GM19240 (cell line): Measurements from ENCODE around the gene PLAU.
"Not testable (repeated sequence)": the region's sequence is repeated elsewhere in the genome, so short reads cannot be mapped to it uniquely, and the experiment has no call there.

Experiments
- DNase-seq: peaks from one replicate; pipeline ENCODE4 v3.0.0; 2011; ENCODE audit warnings: low spot score; ENCODE audit not compliant: insufficient read length

PLAU gene

DNA sequence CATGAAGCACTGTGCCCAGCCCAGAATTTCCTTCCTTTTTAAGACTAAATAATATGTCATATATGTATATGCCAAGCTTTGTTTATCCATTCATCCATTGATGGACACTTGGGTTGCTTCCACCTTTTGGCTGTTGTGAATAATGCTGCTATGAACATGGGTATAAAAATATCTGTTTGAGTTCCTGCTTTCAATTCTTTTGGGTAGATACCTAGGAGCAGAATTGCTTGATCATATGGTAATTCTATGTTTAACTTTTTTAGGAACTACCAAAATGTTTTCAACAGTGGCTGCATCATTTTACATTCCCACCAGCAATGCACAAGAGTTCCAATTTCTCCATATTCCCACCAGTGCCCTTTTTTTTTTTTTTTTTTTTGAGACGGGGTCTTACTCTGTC, 13.2 kb upstream of the PLAU start:
- no peak for DNase-seq

DNA sequence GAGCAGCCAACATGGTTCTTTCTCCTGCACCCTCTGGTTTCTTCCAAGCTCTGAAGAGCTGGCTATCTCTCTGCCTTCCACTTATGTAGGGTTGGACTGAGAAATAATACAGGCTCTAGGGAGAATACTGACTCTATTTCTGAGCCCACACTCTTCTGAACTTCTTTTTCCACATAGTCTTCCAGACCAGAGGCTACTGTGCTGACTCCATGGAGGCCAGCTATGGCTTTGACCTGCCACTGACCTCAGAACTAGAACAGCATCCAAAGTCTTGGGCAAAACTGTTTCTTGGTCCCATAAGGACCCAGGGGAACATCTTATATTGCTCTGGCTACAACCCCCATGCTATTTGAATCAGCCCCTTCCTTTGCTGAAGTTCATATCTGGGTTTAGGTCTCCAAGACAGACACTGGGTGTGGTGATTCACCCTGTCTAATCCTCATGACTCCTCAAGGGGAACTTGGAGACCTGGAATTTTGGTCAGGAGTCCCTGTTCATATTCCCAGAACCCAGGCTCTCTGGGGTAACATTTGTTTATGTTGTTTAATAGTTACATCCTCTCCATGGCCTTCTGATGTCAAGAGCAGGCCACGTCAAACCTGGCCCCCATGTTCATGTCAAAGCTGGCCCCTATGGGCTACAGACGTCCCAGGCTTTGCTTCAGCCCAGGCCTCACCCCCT, 12.1 kb upstream of the PLAU start:
- DNase-seq = no peak

DNA sequence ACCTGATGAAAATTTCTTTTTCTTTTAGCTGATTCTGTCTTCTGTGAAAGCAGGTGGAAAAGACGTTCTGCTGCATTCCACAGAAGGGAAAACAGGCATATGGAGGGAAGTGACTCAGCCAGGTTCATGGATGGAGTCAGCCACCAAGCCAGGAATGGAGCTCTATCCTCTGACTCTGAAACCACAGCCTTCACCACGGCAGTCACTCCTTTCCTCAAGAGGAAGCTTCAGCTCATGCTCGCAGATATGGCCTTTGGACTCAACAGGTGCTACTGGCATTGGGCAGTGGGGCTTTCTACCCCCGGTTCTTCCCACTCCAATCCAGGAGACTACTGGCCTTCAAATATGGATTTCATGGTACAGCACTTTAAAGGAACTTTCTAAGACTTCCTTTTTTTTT, 11.5 kb upstream of the PLAU start:
- no peak for DNase-seq

DNA sequence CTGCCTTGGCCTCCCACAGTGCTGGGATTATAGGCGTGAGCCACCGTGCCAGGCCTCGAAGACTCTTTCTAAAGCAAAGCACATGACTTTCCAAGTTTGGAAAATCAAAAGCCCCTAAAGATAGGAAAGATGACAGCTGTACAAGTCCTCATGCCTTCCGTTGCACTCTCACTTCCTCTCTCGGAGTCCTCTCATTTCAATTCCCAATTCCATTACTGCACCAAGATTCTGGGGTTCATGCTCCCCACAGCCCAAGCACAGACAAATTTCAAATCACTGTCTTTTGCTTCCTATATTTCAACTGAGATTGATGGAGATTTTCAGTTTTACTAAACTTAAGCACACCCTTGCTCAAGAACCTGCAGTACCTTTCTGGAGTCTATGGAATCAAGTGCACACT, 10.9 kb upstream of the PLAU start:
- DNase-seq = no peak

DNA sequence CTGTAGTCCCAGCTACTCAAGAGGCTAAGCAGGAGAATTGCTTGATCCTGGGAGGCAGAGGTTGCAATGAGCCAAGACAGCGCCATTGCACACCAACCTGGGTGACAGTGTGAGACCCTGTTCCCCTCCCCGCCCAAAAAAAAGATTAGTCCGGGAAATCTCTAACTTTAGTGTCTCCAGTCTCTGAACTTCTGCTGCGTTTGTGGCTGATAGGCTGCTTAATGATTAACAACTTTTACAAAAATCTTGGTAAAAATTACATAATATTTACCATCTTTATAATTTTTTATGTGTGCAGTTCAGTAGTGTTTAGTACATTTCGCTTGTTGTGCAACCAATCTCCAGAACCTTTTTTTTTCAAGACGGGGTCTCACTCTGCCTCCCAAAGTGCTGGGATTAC, 9.7 kb upstream of the PLAU start:
- no peak for DNase-seq

DNA sequence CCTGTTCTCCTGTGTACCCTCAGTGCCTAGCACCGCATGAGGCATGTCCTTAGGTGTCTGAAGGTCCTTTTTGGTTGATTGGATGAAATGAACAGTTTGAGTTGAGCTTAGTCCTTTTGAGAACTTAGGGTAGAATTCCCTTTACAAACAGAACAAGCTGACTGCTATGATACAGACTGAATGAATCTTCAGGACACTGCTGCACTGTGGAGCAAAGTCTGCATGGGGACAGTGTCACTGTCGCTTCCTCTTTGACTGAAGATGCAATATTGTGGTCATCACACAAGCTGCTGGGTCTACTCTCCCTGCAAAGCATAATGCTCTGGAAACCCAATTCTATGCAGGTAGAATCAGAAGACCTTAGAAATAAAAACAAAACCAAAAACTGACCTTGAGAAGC, 8.6 kb upstream of the PLAU start:
- DNase-seq = no peak

DNA sequence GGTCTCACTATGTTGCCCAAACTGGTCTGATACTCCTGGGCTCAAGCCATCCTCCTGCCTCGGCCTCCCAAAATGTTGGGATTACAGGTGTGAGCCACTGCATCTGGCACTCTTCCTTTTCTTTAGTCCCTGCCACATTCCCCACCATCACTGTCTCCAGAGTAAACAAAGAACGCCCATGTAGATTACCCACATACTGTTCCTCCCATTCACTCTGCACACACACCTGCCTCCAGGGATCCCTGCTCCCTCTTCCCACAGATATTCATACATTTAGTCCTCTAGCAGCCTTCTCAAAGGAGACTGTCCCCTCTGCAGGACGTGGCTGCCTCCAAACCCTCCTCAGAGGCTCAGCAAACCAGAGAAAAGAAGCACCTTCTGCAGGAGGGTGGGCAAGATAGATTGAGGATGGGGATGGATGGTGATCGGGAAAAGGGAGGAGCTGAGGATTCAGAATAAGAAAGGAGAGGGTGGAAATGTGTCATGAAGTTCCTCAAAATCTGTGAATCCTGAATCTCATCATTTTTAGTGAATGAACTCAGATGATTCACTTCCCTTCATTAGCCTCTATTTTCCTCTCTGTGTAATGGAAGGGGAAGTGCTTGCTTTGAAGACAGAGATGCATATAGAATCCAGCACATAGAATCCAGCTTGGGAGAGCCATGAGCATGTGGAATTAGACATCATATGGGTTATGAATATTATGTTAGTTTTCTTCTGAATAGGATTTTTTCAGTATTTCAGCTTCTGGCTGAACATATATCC, 5.5 kb upstream of the PLAU start:
- DNase-seq = no peak

DNA sequence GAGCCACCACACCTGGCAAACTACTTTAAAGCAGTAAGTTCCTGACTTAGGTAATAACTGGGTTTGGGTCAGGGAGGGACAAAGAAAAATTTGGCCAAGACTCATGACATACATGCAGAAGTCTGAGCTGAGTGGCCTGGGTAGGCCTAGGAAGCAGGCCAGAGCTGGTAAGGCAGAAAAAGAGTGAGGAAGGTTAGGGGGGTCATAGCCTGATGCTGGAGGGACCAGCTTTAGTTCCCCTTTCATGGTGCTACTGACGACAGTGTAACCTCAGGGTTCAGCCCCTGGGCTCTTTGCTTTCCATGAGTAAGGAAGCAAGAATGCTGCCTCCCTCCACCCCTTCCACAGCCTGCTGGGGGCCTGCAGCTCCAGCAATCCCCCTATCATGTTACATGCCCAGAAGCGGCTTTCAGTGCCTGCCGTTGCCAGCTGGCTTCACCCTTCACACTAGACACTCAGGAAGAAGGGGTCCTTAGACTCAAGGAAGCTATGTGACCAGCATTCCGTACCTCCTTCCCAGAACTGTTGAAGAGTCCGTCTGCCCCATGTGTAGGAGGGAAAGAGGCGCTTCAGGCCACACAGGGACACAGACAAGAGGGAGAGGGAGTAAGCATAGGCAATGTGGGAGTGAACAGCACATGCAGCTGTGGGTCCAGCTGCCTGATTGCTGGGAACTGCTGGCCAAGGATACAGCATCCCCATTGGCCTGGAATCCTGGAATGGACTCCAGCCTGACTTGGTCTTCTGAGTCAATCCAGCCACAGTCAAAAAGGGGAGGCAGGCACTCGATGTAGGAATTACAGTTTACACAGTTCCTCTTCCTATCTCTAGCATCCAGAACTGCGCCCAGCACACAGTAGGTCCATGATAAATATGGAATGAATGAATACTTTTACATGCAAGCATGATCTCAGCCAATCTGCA, 4.1 kb upstream of the PLAU start:
- DNase-seq = no peak

DNA sequence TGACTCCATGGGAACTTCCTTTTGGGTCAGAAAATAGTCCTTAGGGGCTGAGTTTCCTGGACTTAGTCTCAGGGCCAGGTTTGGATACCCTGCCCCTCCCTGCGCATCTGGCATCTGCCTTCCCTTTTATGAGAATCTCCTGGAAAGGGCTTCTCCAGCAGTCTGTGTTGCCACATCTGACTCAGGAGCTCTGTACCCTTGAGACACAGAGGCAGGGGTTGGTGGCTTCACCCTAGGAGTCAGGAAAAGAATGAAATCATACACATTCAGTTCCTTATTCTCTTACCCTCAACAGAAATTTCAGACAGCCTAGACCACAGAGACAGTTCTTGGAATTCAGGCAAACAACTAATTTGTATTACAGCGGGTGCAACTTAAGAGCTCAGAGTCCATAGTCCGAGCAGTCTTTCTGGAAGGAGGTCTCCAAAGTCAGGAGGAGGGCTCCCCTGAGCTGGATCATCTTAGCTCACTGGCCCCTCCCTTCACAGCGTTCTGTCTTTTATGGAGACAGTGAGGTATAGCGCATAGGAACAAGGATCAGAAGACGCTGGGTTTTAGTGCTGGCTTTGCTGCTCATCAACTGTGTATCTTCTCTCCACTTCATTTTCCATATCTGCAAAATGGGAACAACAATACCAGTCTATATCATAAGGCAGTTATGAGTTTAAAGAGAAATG, 3.0 kb upstream of the PLAU start:
- DNase-seq = no peak

DNA sequence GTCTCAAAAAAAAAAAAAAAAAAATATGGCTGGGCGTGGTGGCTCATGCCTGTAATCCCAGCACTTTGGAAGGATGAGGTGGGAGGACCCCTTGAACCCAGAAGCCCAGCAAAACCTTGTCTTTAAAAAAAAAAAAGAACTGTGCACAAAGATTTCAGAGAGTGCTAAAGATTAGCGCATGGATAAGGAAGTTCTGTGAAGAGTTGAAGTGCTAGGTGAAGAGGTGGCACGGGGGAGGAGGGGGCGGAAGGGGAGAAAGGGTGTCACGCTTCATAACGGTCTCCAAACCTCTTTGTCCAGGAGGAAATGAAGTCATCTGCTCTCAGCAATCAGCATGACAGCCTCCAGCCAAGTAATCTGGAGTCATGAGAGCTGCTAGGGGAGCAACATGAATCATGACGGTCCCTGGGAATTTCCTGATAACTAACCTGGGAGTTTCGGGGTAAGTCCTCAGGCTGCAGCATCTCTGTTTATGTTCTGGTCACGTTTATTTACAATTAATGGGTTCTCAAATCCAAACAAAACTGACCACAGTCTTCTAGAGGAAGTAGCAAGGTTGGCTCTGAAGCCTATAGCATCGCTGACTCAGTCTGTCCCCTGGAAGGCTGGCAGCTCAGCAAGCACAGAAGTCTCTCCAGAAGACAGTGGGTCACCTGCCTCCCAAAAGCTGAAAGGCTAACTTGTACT, 1.9 kb upstream of the PLAU start:
- peak; percentile 26 for DNase-seq

DNA sequence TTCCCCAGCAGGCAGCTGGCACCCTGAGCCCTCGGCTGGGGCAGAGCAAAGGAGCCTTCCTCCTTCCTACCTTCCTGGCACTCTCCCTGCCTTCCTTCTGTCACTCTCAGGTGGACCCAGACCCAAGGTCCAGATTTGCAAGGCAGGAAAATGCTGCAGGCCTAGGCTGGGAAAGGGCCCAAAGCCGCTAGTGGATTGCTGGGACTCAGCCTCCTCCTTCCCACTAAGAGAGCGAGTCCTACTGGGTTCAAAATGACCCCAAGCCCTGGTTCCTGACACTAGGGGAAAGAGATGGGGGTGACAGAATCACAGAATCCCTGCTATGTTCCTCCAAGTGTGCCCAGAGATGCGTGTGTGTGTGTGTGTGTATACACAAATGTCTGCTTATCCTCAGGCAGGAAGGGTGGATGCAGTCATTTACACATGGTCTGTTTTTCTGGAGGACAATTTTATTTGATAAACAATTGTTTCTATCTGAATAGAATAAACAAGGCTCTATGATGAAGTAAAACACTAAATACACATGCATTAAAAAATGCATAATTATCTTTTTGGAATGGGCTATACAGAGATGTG, 1.3 kb upstream of the PLAU start:
- DNase-seq = no peak

DNA sequence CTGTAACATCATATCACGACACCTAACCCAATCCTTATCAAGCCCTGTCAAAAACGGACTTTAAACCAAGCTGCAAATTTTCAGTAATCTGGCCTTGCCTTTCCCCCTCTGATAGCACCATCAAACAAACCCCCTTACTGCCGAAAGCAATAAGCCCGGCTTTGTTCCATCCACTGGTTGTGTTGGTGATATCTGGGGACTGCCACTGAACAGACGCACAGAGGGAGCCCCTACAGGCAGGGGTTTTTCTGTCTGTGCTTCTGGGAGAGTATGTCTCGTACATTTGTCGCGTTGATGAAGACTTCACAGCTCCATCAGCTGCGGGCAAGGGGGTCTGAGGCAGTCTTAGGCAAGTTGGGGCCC, 550 bp upstream of the PLAU start:
- no peak for DNase-seq

DNA sequence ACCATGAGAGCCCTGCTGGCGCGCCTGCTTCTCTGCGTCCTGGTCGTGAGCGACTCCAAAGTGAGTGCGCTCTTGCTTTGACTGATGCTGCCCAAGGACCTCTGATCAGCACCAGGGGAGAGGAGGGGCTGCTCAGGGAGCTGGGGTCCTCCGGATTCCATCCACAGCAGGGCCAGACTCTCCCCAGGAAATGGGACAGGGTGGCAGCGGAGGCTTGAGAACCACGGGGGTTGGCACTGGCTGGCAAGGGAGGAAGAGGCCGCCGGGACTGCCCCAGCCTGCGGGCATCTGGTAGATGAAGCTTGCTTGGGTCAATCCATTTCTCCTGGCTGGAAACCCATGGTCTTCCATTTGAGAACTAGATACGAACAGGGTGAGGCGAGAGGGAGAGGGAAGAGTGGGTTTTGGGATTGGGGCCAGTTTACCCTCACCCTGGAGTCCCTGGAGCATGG, 647 bp downstream of the PLAU start:
- DNase-seq = no peak

DNA sequence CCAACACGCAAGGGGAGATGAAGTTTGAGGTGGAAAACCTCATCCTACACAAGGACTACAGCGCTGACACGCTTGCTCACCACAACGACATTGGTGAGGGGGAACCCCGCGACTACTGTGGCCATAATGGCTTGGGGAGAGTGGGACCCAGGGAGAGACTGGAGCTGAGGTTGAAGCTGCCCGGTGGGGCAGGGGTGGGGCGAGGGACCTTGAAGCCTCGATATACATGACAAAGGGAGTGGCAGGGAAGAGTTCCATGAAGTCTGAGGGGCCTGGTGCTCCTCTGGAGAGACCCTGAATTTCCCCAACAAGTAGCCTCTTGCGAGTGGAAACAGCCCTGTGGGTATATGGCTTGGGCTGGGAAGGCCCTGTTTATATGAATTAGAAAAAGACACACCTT, 3.1 kb downstream of the PLAU start:
- no peak for DNase-seq

DNA sequence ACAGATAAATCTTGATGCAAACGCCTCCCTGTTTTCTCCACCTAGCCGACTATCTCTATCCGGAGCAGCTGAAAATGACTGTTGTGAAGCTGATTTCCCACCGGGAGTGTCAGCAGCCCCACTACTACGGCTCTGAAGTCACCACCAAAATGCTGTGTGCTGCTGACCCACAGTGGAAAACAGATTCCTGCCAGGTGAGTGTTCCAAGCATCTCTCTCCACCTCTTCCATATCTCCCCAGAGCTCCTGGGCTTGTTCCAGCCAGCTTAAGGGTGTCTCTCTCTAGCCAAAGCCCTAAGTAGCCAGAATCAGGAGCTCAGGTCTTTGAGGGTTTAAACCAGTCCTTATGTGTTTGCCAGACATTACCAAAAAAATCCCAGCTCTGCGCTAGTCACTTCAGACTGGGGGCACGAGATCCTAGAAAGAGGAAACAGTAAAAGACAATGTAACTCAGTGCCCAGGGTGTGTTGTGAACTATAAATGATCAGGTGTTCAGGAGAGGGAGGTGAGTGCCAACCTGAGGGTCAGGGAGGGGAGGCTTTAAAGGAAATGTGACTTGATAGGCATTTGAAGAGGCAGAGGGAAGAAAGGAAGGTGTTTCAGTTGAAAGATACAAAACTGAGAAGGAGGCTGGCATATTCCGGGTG, 4.4 kb downstream of the PLAU start:
- no peak for DNase-seq

DNA sequence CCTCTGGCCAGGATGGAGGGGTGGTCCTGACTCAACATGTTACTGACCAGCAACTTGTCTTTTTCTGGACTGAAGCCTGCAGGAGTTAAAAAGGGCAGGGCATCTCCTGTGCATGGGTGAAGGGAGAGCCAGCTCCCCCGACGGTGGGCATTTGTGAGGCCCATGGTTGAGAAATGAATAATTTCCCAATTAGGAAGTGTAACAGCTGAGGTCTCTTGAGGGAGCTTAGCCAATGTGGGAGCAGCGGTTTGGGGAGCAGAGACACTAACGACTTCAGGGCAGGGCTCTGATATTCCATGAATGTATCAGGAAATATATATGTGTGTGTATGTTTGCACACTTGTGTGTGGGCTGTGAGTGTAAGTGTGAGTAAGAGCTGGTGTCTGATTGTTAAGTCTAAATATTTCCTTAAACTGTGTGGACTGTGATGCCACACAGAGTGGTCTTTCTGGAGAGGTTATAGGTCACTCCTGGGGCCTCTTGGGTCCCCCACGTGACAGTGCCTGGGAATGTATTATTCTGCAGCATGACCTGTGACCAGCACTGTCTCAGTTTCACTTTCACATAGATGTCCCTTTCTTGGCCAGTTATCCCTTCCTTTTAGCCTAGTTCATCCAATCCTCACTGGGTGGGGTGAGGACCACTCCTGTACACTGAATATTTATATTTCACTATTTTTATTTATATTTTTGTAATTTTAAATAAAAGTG, 6.0 kb downstream of the PLAU start:
- DNase-seq = no peak

DNA sequence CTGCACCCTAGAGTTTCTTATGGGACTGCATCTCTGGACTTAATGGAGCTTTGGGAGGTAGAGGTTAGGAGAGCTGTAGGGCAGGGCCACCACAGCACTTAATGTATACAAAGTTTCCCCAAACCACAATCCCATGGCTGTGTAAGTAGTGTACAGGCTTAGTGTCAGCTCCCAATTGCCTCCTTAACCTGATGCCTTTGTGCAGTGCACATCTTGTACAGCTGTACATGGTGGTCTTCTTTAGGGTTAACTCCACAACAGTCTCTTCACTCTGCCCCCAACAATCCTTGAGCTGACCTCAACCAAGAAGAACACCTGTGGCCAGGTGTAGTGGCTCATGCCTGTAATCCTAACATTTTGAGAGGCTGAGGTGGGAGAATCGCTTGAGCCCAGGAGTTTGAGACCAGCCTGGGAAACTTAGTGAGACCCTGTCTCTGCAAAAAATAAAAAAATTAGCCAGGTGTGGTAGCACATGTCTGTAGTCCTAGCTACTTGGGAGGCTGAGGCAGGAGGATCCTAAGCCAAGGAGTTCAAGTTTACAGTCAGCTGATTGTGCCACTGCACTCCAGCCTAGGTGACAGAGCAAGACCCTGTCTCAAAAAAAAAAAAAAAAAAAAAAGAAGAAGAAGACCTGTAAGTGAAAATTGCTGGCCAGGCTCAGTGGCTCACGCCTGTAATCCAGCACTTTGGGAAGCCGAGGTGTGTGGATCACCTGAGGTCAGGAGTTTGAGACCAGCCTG, 6.8 kb downstream of the PLAU start:
- DNase-seq = no peak

DNA sequence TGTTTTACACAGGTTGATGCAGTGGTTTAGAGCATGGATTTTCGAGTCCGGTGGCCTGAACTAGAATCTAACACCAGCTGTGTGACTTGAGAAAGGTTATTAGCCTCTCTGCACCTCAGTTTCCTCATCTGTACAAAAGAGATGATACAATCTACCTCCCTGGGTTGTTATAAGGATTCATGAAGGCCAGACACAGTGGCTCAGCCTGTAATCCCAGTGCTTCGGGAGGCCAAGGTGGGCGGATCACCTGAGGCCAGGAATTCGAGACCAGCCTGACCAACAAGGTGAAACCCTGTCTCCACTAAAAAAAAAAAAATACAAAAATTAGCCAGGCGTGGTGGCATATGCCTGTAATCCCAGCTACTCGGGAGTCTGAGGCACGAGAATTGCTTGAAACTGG, 8.5 kb downstream of the PLAU start:
- DNase-seq = not testable (repeated sequence)

DNA sequence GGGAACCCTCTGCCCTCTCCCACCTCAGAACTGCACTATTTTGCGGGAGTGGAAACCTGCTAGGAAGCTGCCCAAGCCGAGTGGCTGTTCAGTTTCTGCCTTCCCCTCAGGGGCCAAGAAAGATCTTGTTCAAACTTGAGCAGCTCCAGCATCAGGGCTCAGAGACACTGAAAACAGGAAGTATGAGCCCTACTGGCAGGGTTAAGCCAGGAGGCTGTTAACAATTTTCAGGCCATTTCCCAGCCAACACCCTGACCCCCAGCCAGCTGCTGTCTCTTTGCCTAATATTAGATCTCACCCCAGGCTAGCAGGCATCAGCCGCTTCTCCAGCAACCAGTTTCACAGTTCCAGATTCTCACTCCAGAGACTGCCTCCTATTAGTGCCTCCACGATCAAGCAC, 9.2 kb downstream of the PLAU start:
- no peak for DNase-seq
